Tibial artery (tissue), 4 donors: Measurements from ENCODE around the gene ANKRD11.

Source experiments
- DNase-seq, 2 donors: peaks; one replicate each; pipeline ENCODE4 v3.0.0-alpha.2; 2019
- H3K27ac ChIP-seq, 2 donors: fragments of 200-600 bp; sonication (generic) in 1 of 2; 1 replicate in 1 of 2; 2 replicates in 1 of 2; pipeline ENCODE4 v1.5.1; 2018 to 2019; ENCODE audit warnings: mild to moderate bottlenecking in 1 of 2
- H3K27me3 ChIP-seq, 2 donors: fragments of 200-600 bp; sonication (generic) in 1 of 2; one replicate each; pipeline versions ENCODE4 v1.5.1 to v1.6.0; 2016 to 2019
- H3K36me3 ChIP-seq, 3 donors: fragments of 200-600 bp; sonication (generic) in 2 of 3; one replicate each; pipeline ENCODE4 v1.5.1; 2016 to 2019; ENCODE audit warnings: mild to moderate bottlenecking in 2 of 3
- H3K4me1 ChIP-seq, 4 donors: fragments of 200-600 bp; sonication (generic) in 2 of 4; 1 replicate in 3 of 4; 2 replicates in 1 of 4; pipeline ENCODE4 v1.5.1; 2016 to 2019
- H3K4me3 ChIP-seq, 2 donors: fragments of 200-600 bp; sonication (generic) in 1 of 2; 1 replicate in 1 of 2; 2 replicates in 1 of 2; pipeline ENCODE4 v1.5.1; 2018 to 2019; ENCODE audit warnings: mild to moderate bottlenecking in 2 of 2
- H3K9me3 ChIP-seq, 3 donors: fragments of 200-600 bp; sonication (generic) in 1 of 3; one replicate each; pipeline ENCODE4 v1.5.1; 2016 to 2019
- intact Hi-C: fragments of 100-400 bp; cut with DNase I; formaldehyde crosslinking; loops from one replicate; pipeline ENCODE4 v1.15.0; 2023; ENCODE audit warnings: low total_unique reads
- TF ChIP-seq, protein P1 (sequence below), 2 experiments: fragments of 200-600 bp in 1 of 2; fragments of 450-650 bp in 1 of 2; IDR thresholded peaks; one replicate each; pipeline ENCODE4 v1.5.1; 2017 to 2019; ENCODE audit warnings: antibody characterized with exemption in 2 of 2, mild to moderate bottlenecking in 1 of 2, moderate library complexity in 1 of 2

Gene ANKRD11

DNA sequence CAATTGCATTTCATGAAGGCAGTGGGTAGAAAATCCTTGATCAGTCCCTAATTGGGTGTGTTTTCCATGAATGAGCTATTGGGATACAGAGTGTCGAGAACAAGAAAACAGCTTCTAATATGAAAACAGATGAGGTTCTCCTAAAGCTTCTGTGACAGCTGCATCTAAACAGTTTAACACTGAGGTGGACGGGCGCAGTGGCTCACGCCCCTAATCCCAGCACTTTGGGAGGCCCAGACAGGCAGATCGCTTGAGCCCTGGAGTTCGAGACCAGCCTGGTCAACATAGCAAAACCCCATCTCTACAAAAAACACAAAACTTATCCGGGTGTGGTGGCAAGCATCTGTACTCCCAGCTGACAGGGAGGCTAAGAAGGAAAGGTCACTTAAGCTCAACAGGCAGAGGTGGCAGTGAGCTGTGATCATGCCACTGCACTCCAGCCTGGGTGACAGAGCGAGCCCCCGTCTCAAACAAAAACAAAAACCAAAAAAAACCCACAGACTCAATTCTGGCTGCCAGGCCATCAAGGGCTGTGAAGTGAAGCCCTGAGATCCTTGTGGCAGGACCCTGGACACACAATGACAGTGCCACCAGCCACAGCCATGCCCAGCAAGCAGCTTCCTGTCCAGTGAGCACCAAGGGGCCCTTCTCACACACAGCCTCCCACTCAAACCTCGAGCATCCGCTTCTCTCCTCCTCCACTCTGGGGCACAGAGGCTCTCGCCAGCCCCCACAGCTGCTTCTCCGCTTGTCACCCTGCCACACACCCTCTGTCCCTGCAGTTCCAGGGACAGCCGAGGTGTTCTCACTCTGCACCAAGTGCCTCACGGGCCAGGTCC lies 44.0 kb downstream of the ANKRD11 start:
- TF ChIP-seq, protein P1, sequence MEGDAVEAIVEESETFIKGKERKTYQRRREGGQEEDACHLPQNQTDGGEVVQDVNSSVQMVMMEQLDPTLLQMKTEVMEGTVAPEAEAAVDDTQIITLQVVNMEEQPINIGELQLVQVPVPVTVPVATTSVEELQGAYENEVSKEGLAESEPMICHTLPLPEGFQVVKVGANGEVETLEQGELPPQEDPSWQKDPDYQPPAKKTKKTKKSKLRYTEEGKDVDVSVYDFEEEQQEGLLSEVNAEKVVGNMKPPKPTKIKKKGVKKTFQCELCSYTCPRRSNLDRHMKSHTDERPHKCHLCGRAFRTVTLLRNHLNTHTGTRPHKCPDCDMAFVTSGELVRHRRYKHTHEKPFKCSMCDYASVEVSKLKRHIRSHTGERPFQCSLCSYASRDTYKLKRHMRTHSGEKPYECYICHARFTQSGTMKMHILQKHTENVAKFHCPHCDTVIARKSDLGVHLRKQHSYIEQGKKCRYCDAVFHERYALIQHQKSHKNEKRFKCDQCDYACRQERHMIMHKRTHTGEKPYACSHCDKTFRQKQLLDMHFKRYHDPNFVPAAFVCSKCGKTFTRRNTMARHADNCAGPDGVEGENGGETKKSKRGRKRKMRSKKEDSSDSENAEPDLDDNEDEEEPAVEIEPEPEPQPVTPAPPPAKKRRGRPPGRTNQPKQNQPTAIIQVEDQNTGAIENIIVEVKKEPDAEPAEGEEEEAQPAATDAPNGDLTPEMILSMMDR (IDR thresholded peaks at IDR 0.05): no peak
- Histone ChIP-seq H3K4me3 (no peak overlapping the region), H3K27me3 (no peaks in the 10 kb centered on the region), H3K36me3 (no peaks in the 10 kb centered on the region), H3K27ac (no peak overlapping the region), H3K9me3 (no peaks in the 10 kb centered on the region), H3K4me1 (peaks cover 16 to 89% (median 56%) of the 10 kb centered on the region in 4 donors)
- DNase-seq: no peak
- intact Hi-C loops: no loop called here

DNA sequence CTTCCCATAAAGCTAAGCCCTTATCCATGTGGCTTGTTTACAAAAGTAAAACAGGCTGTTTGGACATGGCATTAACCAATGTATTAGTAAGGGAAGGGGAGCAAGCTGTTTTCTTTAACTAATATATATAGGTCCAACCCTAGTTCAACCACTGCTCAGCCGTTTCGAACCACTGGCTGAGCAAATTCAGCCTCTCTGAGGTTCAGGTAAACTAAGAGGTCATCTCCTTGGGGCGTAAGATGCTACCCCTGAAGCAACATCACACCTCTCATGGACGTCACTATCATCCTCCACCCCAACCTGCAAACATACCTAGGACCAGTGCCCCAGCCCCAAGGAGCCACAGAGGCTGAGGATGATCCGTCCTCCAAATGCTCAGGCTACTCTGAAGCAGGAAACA lies 45.2 kb downstream of the ANKRD11 start:
- H3K4me1 ChIP-seq: peaks cover 16 to 92% (median 55%) of the 10 kb centered on the region in 4 donors
- DNase-seq: no peak
- no peak overlapping the region for H3K27ac ChIP-seq

DNA sequence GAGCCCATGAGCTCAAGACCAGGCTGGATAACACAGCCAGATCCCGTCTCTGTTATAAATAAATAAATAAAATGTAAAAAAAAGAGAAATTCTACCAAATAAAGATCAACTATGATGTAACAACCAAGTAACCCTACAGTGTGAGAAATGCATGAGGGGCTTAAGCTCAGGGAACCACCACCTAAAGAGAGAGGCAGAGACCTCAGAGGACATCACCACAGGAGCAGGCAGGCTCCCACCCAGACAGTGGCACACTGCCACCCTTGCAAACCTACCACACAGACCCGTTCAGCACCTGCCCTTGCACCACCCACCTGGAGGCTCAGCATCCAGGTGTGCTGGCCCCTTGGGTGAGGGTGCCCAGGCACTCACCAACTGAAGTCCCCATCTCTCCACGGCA lies 45.6 kb downstream of the ANKRD11 start:
- Histone ChIP-seq H3K27me3 (no peaks in the 10 kb centered on the region), H3K36me3 (no peaks in the 10 kb centered on the region), H3K27ac (peak overlapping the region in 1 of 2 donors; percentile 11), H3K4me3 (no peak overlapping the region), H3K9me3 (no peaks in the 10 kb centered on the region), H3K4me1 (peaks cover 16 to 94% (median 53%) of the 10 kb centered on the region in 4 donors)
- intact Hi-C loops: no loop called here
- TF ChIP-seq, protein P1 (IDR thresholded peaks at IDR 0.05): no peak
- DNase-seq: no peak

More for the DNA sequence above, 45.2 kb downstream of the ANKRD11 start:
- TF ChIP-seq, protein P1 (IDR thresholded peaks at IDR 0.05): no peak
- Histone ChIP-seq H3K4me3 (no peak overlapping the region), H3K27me3 (no peaks in the 10 kb centered on the region), H3K9me3 (no peaks in the 10 kb centered on the region), H3K36me3 (no peaks in the 10 kb centered on the region)
- intact Hi-C loops: no loop called here

DNA sequence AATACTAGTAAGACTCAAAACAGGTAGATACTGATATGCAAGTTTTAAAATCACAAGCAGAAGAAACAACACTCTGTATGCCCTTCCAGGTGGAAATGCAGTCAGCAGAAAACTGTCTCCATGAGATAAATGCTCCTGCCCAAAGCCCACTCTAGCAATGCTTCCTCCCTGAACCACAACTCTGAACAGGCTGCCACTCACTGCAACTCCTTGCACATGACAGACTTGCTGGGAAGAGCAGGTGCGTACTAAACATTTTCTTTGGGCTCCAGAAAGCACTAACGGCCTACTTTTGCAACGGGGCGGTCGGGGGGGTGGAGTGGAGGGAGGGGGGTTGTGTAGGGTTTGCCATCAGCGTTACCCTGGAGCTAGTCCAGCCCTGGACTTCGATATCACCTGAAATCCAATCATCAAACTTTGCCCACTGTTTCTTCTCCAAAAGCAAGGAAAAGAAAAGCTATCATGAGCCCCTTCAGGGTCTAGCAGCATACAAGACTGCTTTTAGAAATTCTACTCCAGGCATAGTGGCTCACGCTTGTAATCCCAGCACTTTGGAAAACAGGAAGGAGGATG lies 46.1 kb downstream of the ANKRD11 start:
- Histone ChIP-seq H3K27ac (peak overlapping the region in 1 of 2 donors; percentile 11), H3K27me3 (no peaks in the 10 kb centered on the region), H3K36me3 (no peaks in the 10 kb centered on the region), H3K4me3 (no peak overlapping the region), H3K4me1 (peaks cover 16 to 93% (median 52%) of the 10 kb centered on the region in 4 donors), H3K9me3 (no peaks in the 10 kb centered on the region)
- DNase-seq: no peak
- TF ChIP-seq, protein P1 (IDR thresholded peaks at IDR 0.05): no peak
- intact Hi-C loops: no loop called here

DNA sequence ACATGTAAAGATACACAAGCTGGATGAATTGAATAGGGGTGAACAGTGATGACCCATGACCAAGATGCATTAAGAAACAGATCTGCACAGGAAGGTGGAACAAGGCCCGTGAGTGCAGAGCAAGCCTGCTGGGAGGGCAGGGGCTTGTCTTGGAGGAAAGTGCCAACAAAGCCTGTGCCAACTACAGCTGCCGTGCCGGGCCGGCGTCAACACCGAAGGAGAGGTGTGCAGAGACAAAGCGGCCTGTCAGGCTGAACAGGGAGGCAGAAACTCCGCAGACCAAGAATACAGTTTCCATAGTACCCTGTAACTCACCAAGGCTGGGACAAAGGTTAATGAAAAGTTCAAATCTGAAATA lies 46.7 kb downstream of the ANKRD11 start:
- Histone ChIP-seq H3K4me1 (peaks cover 16 to 87% (median 53%) of the 10 kb centered on the region in 4 donors), H3K27me3 (no peaks in the 10 kb centered on the region), H3K36me3 (no peaks in the 10 kb centered on the region), H3K27ac (no peak overlapping the region), H3K9me3 (no peaks in the 10 kb centered on the region), H3K4me3 (no peak overlapping the region)
- TF ChIP-seq, protein P1 (IDR thresholded peaks at IDR 0.05): no peak
- intact Hi-C loops: no loop called here
- no peak for DNase-seq
